ENCODE data around the gene KLRC2.
"Not testable (repeated sequence)": the region's sequence is repeated elsewhere in the genome, so short reads cannot be mapped to it uniquely, and the experiment has no call there.

The KLRC2 gene

DNA sequence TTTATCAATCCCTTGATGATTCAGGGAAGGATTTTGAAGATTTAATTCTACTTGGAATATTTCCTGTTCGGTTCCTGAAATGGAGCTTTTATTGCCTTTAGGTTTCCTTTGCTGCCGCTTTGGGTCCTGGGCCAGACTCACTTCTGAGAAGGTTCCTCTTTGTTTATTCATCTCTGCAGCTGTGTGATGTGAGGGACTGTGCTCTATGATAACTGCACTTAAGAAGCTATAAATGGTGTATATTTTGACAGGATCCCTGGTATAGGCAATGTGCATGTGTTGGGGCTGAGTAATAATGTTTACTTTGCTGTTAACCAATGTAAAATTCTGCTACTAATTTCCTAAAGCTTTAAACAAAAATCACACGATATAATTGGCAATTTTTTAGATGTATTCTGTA, at the start of gene KLRC2:
KLRC2 (minus strand) TSS at position 195 of the 400 bp plus-strand sequence; CDS start at position 171, 24 bp downstream.
- H3K4me1 ChIP-seq (ENCODE audit: insufficient read depth, low read length); H3K4me3 ChIP-seq (ENCODE audit: low read length): not testable (repeated sequence)

DNA sequence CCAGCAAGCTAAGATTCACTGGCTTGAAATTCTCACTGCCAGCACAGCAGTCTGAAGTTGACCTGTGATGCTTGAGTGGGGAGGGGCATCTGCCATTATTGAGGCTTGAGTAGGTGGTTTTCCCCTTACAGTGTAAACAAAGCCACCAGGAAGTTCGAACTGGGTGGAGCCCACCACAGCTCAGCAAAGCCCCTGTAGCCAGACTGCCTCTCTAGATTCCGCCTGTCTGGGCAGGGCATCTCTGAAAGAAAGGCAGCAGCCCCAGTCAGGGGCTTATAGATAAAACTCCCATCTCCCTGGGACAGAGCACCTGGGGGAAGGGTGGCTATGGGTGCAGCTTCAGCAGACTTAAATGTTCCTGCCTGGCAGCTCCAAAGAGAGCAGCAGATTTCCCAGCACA, 46.1 kb upstream of the KLRC2 start:
- H3K36me3 ChIP-seq (ENCODE audit: insufficient read depth, low read length); H3K27me3 ChIP-seq (ENCODE audit: insufficient read depth, low read length); H3K4me3 ChIP-seq (ENCODE audit: low read length); H3K4me1 ChIP-seq (ENCODE audit: insufficient read depth, low read length); H2AFZ ChIP-seq (ENCODE audit: low read depth, low read length); H3K9me3 ChIP-seq (ENCODE audit: low read length): not testable (repeated sequence)

More for the DNA sequence above, at the start of gene KLRC2:
- H3K9me3 ChIP-seq (ENCODE audit: low read length); H3K27me3 ChIP-seq (ENCODE audit: insufficient read depth, low read length); H2AFZ ChIP-seq (ENCODE audit: low read depth, low read length); H3K36me3 ChIP-seq (ENCODE audit: insufficient read depth, low read length): not testable (repeated sequence)

DNA sequence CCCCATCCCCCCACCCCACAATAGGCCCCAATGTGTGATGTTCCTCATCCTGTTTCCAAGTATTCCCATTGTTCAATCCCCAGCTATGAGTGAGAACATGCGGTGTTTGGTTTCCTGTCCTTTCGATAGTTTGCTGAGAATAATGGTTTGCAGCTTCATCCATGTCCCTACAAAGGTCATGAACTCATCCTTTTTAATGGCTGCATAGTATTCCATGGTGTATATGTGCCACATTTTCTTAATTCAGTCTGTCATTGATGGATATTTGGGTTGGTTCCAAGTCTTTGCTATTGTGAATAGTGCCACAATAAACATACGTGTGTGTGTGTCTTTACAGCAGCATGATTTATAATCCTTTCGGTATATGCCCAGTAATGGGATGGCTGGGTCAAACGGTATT, 37.0 kb upstream of the KLRC2 start:
- not testable (repeated sequence) for H3K27me3 ChIP-seq (ENCODE audit: insufficient read depth, low read length); H3K9me3 ChIP-seq (ENCODE audit: low read length); H3K4me3 ChIP-seq (ENCODE audit: low read length); H2AFZ ChIP-seq (ENCODE audit: low read depth, low read length); H3K4me1 ChIP-seq (ENCODE audit: insufficient read depth, low read length); H3K36me3 ChIP-seq (ENCODE audit: insufficient read depth, low read length)

DNA sequence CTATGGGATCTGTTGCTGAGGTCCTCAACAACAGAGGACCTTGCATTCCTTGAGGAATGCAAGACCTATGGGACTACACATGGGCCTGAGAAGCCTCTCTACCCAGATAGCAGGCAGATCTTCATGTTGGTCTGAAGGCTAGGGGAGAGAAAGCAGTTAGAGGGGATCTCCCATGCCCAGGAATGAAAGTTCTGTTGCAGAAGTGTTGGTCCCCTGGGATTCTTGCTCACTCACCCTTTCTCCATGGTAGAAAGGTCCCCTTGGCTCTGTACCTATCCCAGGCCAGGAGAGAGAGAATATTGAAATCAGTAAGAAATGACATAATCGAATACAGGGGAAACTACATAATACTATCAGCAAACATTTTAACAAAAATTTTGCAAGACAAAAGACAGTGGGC, 33.9 kb upstream of the KLRC2 start:
- Histone ChIP-seq H3K4me3 (ENCODE audit: low read length) (no peak overlapping the region), H2AFZ (ENCODE audit: low read depth, low read length) (no peak overlapping the region), H3K36me3 (ENCODE audit: insufficient read depth, low read length) (no peaks in the 10 kb centered on the region), H3K27me3 (ENCODE audit: insufficient read depth, low read length) (no peaks in the 10 kb centered on the region), H3K9me3 (ENCODE audit: low read length) (no peaks in the 10 kb centered on the region), H3K4me1 (ENCODE audit: insufficient read depth, low read length) (no peaks in the 10 kb centered on the region)

DNA sequence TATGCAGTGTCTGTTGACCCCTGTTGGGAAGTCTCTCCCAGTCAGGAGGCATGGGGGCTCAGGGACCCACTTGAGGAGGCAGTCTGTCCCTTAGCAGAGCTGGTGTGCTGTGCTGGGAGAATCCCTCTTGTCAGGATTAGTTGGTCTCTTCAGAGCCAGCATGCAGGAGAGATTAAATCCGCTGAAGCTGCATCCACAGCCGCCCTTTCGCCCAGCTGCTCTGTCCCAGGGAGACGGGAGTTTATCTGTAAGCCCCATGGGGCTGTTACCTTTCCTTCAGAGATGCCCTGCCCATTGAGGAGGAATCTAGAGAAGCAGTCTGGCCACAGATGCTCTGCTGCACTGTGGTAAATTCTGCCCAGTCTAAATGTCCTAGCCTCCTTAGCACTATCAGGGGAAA, 30.5 kb upstream of the KLRC2 start:
- Histone ChIP-seq H2AFZ (ENCODE audit: low read depth, low read length) (no peak overlapping the region), H3K4me3 (ENCODE audit: low read length) (no peak overlapping the region), H3K9me3 (ENCODE audit: low read length) (no peaks in the 10 kb centered on the region), H3K36me3 (ENCODE audit: insufficient read depth, low read length) (no peaks in the 10 kb centered on the region), H3K27me3 (ENCODE audit: insufficient read depth, low read length) (no peaks in the 10 kb centered on the region), H3K4me1 (ENCODE audit: insufficient read depth, low read length) (no peaks in the 10 kb centered on the region)

DNA sequence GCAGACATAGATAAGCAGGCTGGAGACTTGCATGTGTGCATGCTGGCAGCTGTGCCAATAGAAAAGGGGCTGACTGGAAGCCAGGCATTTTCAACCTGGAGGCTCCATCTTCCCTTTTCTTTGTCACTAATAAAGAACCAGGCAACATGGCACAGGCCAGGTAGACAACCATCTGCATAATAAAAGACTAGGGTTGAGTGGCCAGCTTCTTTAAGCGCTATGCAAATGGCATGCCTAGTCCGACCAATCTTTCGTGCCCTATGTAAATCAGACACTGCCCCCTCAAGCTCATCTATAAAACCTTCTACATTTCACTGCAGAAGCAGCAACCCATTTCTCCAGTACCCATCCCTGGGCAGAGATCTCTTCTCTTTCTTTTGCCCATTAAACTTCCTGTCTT, 21.9 kb upstream of the KLRC2 start:
- H3K4me1 ChIP-seq (ENCODE audit: insufficient read depth, low read length) = no peaks in the 10 kb centered on the region
- no peaks in the 10 kb centered on the region for H3K27me3 ChIP-seq (ENCODE audit: insufficient read depth, low read length)
- H3K9me3 ChIP-seq (ENCODE audit: low read length) = no peaks in the 10 kb centered on the region
- no peak overlapping the region for H3K4me3 ChIP-seq (ENCODE audit: low read length)
- H3K36me3 ChIP-seq (ENCODE audit: insufficient read depth, low read length) = no peaks in the 10 kb centered on the region
- no peak overlapping the region for H2AFZ ChIP-seq (ENCODE audit: low read depth, low read length)

DNA sequence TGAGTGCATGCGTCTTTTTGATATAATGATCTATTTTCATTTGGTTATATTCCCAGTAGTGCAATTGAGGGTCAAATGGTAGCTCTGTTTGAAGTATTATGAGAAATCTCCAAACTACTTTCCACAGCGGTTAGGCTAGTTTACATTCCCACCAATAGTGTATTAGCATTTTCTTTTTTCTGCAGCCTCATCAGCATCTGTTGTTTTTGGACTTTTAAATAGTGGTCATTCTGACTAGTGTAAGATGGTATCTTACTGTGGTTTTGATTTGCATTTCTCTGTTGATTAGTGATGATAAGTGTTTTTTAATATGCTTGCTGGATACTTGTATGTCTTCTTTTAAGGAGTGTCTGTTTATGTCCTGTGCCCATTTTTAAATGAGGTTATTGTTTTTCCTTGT, 21.0 kb upstream of the KLRC2 start:
- H3K4me1 ChIP-seq (ENCODE audit: insufficient read depth, low read length) = no peaks in the 10 kb centered on the region
- no peak overlapping the region for H2AFZ ChIP-seq (ENCODE audit: low read depth, low read length)
- no peaks in the 10 kb centered on the region for H3K36me3 ChIP-seq (ENCODE audit: insufficient read depth, low read length)
- H3K4me3 ChIP-seq (ENCODE audit: low read length) = no peak overlapping the region
- no peaks in the 10 kb centered on the region for H3K27me3 ChIP-seq (ENCODE audit: insufficient read depth, low read length)
- no peaks in the 10 kb centered on the region for H3K9me3 ChIP-seq (ENCODE audit: low read length)

DNA sequence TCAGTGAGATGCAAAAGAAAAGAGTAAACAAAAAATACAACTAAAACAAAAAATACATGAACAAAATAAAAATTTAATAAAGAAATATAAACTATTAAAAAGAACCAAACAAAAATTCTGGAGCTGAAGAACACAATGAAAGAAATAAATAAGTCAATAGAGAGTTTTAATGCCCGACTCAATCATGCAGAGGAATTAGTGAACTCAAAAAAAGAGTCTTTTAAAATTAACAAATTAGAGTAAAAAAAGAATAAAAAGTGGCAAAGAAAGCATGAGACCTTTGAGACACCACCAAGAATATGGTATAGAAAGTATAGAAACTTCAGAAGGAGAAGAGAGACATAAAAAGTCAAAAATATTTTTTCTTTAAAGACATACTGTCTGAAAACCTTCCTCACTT, 20.0 kb upstream of the KLRC2 start:
- Histone ChIP-seq H3K4me1 (ENCODE audit: insufficient read depth, low read length) (no peaks in the 10 kb centered on the region), H3K27me3 (ENCODE audit: insufficient read depth, low read length) (no peaks in the 10 kb centered on the region), H3K9me3 (ENCODE audit: low read length) (no peaks in the 10 kb centered on the region), H3K36me3 (ENCODE audit: insufficient read depth, low read length) (no peaks in the 10 kb centered on the region), H2AFZ (ENCODE audit: low read depth, low read length) (no peak overlapping the region), H3K4me3 (ENCODE audit: low read length) (no peak overlapping the region)

DNA sequence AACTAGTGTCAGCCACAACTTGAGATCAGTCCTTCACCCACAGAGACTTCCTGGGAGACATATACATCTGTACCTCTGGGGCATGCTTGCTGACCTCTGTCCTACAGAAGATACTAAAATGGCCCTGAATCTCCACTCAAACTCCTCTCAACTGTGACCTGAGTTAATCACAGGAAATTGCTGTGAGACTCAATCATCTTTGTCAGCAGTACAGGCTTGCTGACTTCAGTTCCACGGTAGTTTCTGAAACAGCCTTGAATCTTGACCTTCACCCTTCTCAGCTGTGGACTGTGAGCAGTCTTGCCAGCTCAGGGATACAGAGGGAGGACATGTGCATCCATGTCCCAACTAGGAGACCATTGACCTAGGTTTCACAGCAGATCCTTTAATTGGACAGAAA, 18.7 kb upstream of the KLRC2 start:
- H2AFZ ChIP-seq (ENCODE audit: low read depth, low read length) = no peak overlapping the region
- no peaks in the 10 kb centered on the region for H3K9me3 ChIP-seq (ENCODE audit: low read length)
- H3K27me3 ChIP-seq (ENCODE audit: insufficient read depth, low read length) = no peaks in the 10 kb centered on the region
- H3K36me3 ChIP-seq (ENCODE audit: insufficient read depth, low read length) = no peaks in the 10 kb centered on the region
- no peaks in the 10 kb centered on the region for H3K4me1 ChIP-seq (ENCODE audit: insufficient read depth, low read length)
- H3K4me3 ChIP-seq (ENCODE audit: low read length) = no peak overlapping the region

DNA sequence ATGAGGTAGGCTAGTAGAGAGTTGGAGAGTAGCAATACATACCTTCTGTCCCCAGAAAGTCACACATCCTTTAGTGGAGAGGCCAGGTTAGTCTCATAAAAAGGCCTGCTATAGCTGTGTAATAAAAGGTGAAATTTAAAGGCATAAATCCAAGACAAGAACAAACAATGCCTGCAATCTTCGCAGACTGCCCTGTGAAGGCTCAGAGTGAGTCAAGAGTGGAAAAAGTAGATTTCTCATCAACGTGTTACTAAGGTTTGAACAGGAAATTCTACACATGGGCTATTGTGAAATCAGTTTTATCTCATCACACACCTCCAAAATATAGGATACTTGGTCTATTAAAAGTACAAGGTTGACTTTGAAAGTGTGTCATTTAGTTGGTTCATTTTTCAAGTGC, 17.3 kb upstream of the KLRC2 start, which contains the start of gene KLRC1:
KLRC1 (minus strand) TSS at position 222 of the 400 bp plus-strand sequence. CDS start 2,221 bp downstream, outside the sequence.
- no peaks in the 10 kb centered on the region for H3K27me3 ChIP-seq (ENCODE audit: insufficient read depth, low read length)
- H3K4me3 ChIP-seq (ENCODE audit: low read length) = no peak within 1 kb of the TSS
- H3K9me3 ChIP-seq (ENCODE audit: low read length) = no peaks in the 10 kb centered on the region
- no peak within 1 kb of the TSS for H2AFZ ChIP-seq (ENCODE audit: low read depth, low read length)
- no peaks in the 10 kb centered on the region for H3K4me1 ChIP-seq (ENCODE audit: insufficient read depth, low read length)
- no peaks in the 10 kb centered on the region for H3K36me3 ChIP-seq (ENCODE audit: insufficient read depth, low read length)

DNA sequence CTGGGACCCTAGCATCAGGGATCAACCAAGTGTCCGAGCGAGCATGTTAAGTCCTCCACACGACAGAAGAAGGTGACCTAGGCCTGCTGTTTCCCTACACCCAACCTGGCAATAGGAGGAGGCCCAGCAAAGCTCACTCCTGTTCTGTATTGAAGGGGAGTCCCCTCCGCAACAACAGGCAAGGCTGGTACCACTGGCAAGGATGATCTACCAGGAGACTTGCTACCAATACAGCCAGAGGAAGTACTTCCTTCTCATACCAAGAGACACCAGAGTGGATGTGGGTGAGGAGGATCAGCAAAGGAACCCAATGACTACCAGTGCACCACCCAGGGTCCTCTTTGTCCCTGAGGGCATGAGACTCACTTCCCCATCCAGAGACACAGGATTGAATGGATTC, 12.4 kb upstream of the KLRC2 start:
- Histone ChIP-seq H2AFZ (ENCODE audit: low read depth, low read length) (no peak overlapping the region), H3K4me1 (ENCODE audit: insufficient read depth, low read length) (no peaks in the 10 kb centered on the region), H3K36me3 (ENCODE audit: insufficient read depth, low read length) (no peaks in the 10 kb centered on the region), H3K4me3 (ENCODE audit: low read length) (no peak overlapping the region), H3K27me3 (ENCODE audit: insufficient read depth, low read length) (no peaks in the 10 kb centered on the region), H3K9me3 (ENCODE audit: low read length) (no peaks in the 10 kb centered on the region)

DNA sequence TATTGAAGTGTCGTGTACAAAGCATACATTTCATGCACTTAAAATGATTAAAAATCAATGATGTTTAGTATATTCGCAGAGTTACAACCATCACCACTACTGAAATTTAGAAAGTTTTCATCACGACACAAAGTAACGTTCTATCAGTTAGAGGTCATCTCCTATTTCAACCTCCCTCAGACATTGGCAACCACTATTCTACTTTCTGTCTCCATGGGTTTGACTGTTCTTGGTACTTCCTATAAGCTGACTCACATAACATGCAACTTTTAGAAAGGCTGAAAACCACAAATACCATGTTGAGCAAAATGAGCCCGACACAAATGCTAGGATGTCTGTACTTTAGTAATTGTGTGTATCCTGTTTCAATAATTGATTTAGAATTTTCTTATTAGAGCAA, 10.2 kb upstream of the KLRC2 start:
- H2AFZ ChIP-seq (ENCODE audit: low read depth, low read length); H3K9me3 ChIP-seq (ENCODE audit: low read length); H3K4me1 ChIP-seq (ENCODE audit: insufficient read depth, low read length); H3K36me3 ChIP-seq (ENCODE audit: insufficient read depth, low read length); H3K27me3 ChIP-seq (ENCODE audit: insufficient read depth, low read length); H3K4me3 ChIP-seq (ENCODE audit: low read length): not testable (repeated sequence)

DNA sequence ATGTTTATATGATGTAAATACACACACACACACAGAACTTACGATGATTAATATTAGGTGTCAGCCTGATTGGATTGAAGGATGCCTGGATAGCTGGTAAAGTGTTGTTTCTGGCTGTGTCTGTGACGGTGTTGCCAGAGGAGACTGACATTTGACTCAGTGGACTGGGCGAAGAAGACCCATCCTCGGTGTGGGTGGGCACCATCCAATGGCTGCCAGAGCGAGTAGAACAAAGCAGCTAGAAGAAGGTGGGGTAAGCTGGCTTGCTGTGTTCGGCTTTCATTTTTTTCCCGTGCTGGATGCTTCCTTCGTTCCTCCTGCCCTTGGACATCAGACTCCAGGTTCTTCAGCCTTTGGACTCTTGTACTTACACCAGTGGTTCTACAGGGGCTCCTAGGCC, 5.3 kb upstream of the KLRC2 start:
- not testable (repeated sequence) for H3K27me3 ChIP-seq (ENCODE audit: insufficient read depth, low read length); H3K9me3 ChIP-seq (ENCODE audit: low read length); H2AFZ ChIP-seq (ENCODE audit: low read depth, low read length); H3K4me3 ChIP-seq (ENCODE audit: low read length); H3K36me3 ChIP-seq (ENCODE audit: insufficient read depth, low read length); H3K4me1 ChIP-seq (ENCODE audit: insufficient read depth, low read length)

DNA sequence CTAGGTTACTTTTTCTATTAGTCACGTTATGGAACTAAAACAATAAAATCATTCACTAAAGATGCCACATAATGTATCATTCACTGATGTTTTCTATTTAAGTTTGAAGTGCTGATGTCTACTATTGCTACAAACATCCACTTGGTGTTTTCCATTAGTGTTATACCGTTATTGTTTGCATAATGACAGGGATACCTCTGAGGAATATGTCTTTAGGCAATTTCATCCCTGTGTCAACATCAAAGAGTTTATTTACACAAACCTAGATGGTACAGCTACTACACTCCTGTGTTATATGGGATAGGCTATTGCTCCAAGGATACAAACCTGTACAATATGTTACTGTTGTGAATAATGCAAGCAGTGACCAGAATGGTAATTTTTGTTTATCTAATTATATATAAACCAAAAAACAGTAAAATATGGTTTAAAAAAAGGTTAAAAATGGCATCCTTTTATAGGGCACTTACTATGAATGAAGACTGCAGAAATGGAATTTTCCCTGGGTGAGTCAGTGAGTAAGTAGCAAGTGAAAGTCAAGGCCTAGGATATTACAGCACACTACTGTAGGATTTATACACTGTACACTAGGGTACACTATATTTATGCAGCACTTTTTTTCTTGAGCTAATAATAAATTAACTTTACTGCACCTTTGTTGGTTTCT, 3.9 kb upstream of the KLRC2 start:
- not testable (repeated sequence) for H3K4me3 ChIP-seq (ENCODE audit: low read length); H3K36me3 ChIP-seq (ENCODE audit: insufficient read depth, low read length); H3K27me3 ChIP-seq (ENCODE audit: insufficient read depth, low read length); H3K4me1 ChIP-seq (ENCODE audit: insufficient read depth, low read length); H3K9me3 ChIP-seq (ENCODE audit: low read length); H2AFZ ChIP-seq (ENCODE audit: low read depth, low read length)
